BLaER1 treated with 17β-estradiol and CSF1 and Interleukin-3, amounts not matched to agents 10 nM and 100 nM (cell line): ENCODE results near the gene COMMD3.
"Not testable (repeated sequence)": the region's sequence is repeated elsewhere in the genome, so short reads cannot be mapped to it uniquely, and the experiment has no call there.

Experiments
- H3K27ac ChIP-seq, 11 experiments: shearing (Covaris generic); formaldehyde crosslinking; 2 replicates each; pipeline ENCODE4 v1.8.1; 2022
- H3K27me3 ChIP-seq, 11 experiments: shearing (Covaris generic); formaldehyde crosslinking; 2 replicates each; pipeline ENCODE4 v1.8.1; 2022
- H3K36me3 ChIP-seq, 11 experiments: shearing (Covaris generic); formaldehyde crosslinking; 2 replicates each; pipeline ENCODE4 v1.8.1; 2022
- H3K4me1 ChIP-seq, 10 experiments: shearing (Covaris generic); formaldehyde crosslinking; 2 replicates each; pipeline ENCODE4 v1.8.1; 2022
- H3K4me2 ChIP-seq, 11 experiments: shearing (Covaris generic); formaldehyde crosslinking; 2 replicates each; pipeline ENCODE4 v1.8.1; 2022
- H3K4me3 ChIP-seq, 10 experiments: shearing (Covaris generic); formaldehyde crosslinking; 2 replicates each; pipeline ENCODE4 v1.8.1; 2022
- H3K9ac ChIP-seq, 11 experiments: shearing (Covaris generic); formaldehyde crosslinking; 2 replicates each; pipeline ENCODE4 v1.8.1; 2022
- H3K9me3 ChIP-seq, 11 experiments: shearing (Covaris generic); formaldehyde crosslinking; replicated peaks in 1 of 11; 2 replicates each; pipeline ENCODE4 v1.8.1; 2022
- H4K20me1 ChIP-seq, 11 experiments: shearing (Covaris generic); formaldehyde crosslinking; 2 replicates each; pipeline ENCODE4 v1.8.1; 2022
- Cebpa-rat ChIP-seq, 11 experiments: shearing (Covaris generic); IDR thresholded peaks; 2 replicates each; pipeline ENCODE4 v1.8.1; 2022

The COMMD3 gene

GRCh38 chr10:22303461-22303860 is 12.7 kb upstream of the COMMD3 start:
- Histone ChIP-seq H3K27me3 (peaks cover 14 to 25% (median 17%) of the 10 kb centered on the region in 11 experiments), H3K36me3 (no peaks in the 10 kb centered on the region), H3K4me1 (no peaks in the 10 kb centered on the region), H4K20me1 (no peaks in the 10 kb centered on the region), H3K9me3 (peaks cover 0 to 3% (median 0%) of the 10 kb centered on the region in 11 experiments; a peak in 2 of 22 replicates), H3K4me3 (no peak overlapping the region), H3K4me2 (no peak overlapping the region), H3K27ac (no peak overlapping the region), H3K9ac (no peak overlapping the region)
- no peak for TF ChIP-seq Cebpa-rat (IDR thresholded peaks at IDR 0.05)

DNA sequence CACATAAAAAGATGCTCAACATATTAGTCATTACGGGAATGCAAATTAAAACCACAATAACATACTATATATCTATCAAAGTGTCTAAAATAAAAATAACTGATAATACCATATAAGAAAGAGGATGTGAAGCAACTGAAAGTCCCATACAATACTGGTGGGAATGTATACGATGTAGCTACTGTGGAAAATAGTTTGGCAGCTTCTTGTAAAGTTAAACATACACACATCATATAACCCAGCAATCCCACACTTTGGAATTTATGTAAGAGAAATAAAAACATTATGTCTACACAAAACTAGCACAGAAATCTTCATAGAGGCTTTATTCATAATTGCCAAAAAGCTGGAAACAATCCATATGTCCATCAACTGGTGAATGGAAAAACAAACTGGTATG is 10.5 kb upstream of the COMMD3 start:
- no peak overlapping the region for H3K4me3 ChIP-seq
- no peak overlapping the region for H3K9ac ChIP-seq
- no peak overlapping the region for H3K27ac ChIP-seq
- peaks cover 0 to 6% (median 0%) of the 10 kb centered on the region in 11 experiments; a peak in 2 of 22 replicates for H4K20me1 ChIP-seq
- H3K36me3 ChIP-seq = no peaks in the 10 kb centered on the region
- TF ChIP-seq Cebpa-rat (IDR thresholded peaks at IDR 0.05) = no peak
- H3K4me1 ChIP-seq = no peaks in the 10 kb centered on the region
- peaks cover 0 to 3% (median 0%) of the 10 kb centered on the region in 11 experiments; a peak in 2 of 22 replicates for H3K9me3 ChIP-seq
- no peak overlapping the region for H3K4me2 ChIP-seq
- H3K27me3 ChIP-seq = peaks cover 31 to 46% (median 36%) of the 10 kb centered on the region in 11 experiments

- H3K27ac ChIP-seq = no peak overlapping the region
- no peaks in the 10 kb centered on the region for H3K36me3 ChIP-seq
- peaks cover 0 to 3% (median 0%) of the 10 kb centered on the region in 11 experiments; a peak in 2 of 22 replicates for H3K9me3 ChIP-seq
- H3K4me1 ChIP-seq = no peaks in the 10 kb centered on the region
- H4K20me1 ChIP-seq = peaks cover 0 to 21% (median 0%) of the 10 kb centered on the region in 11 experiments; a peak in 3 of 22 replicates
- H3K9ac ChIP-seq = no peak overlapping the region
- no peak for TF ChIP-seq Cebpa-rat (IDR thresholded peaks at IDR 0.05)
- H3K27me3 ChIP-seq = peaks cover 58 to 72% (median 62%) of the 10 kb centered on the region in 11 experiments
- no peak overlapping the region for H3K4me2 ChIP-seq
- H3K4me3 ChIP-seq = no peak overlapping the region
These were observed 7.8 kb upstream of the COMMD3 start for GRCh38 chr10:22308390-22308789.

- Histone ChIP-seq H3K4me1 (no peaks in the 10 kb centered on the region), H3K36me3 (no peaks in the 10 kb centered on the region), H3K9ac (no peak overlapping the region), H3K9me3 (no peaks in the 10 kb centered on the region; a peak in 1 of 22 replicates), H3K27me3 (peaks cover 68 to 82% (median 72%) of the 10 kb centered on the region in 11 experiments), H4K20me1 (peaks cover 0 to 29% (median 0%) of the 10 kb centered on the region in 11 experiments; a peak in 3 of 22 replicates), H3K4me2 (no peak overlapping the region), H3K4me3 (no peak overlapping the region), H3K27ac (no peak overlapping the region)
- no peak for TF ChIP-seq Cebpa-rat (IDR thresholded peaks at IDR 0.05)
These were observed 6.8 kb upstream of the COMMD3 start for GRCh38 chr10:22309180-22310000.

DNA sequence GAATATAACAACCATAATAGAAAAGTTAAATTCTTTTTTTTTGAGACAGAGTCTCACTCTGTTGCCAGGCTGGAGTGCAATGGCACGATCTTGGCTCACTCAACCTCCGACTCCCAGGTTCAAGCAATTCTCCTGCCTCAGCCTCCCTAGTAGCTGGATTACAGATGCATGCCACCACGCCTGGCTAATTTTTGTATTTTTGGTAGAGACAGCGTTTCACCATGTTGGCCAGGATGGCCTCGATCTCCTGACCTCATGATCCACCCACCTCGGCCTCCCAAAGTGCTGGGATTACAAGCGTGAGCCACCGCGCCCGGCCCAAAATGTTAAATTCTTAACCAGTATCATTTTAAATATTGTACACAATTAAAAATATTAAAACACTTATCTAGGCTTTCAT is 6.2 kb upstream of the COMMD3 start:
- not testable (repeated sequence) for H3K4me2 ChIP-seq, H3K9me3 ChIP-seq, H3K36me3 ChIP-seq, H3K4me1 ChIP-seq, H3K27ac ChIP-seq, H3K4me3 ChIP-seq, H3K9ac ChIP-seq
- peaks cover 74 to 89% (median 79%) of the 10 kb centered on the region in 11 experiments for H3K27me3 ChIP-seq
- H4K20me1 ChIP-seq = peaks cover 0 to 33% (median 0%) of the 10 kb centered on the region in 11 experiments; a peak in 6 of 22 replicates

DNA sequence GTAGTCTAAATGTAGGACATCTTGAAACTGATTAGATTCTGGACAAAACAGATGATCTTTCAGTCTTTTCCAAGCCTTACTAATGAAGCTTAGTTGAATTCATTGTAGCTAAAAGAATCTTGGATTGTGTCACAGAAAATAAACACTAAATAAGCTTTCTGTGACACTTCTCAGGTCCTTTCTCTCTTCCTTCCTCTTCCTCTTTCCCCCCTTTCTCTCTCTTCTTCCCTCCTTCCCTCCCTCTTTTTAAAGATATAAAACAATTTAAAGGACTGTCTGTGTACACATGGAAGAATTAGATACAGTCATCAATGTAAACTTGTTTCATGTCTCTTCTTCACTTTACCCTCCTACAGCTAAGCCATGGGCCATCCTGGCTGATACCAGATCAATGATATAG is 5.3 kb upstream of the COMMD3 start:
- Histone ChIP-seq H3K27me3 (peaks cover 83 to 98% (median 88%) of the 10 kb centered on the region in 11 experiments), H3K4me2 (no peak overlapping the region), H3K27ac (no peak overlapping the region), H3K4me1 (peaks cover 0 to 11% (median 2%) of the 10 kb centered on the region in 10 experiments; a peak in 5 of 20 replicates), H3K4me3 (no peak overlapping the region), H4K20me1 (peaks cover 0 to 42% (median 7%) of the 10 kb centered on the region in 11 experiments; a peak in 12 of 22 replicates), H3K9me3 (no peaks in the 10 kb centered on the region), H3K9ac (no peak overlapping the region), H3K36me3 (no peaks in the 10 kb centered on the region)
- TF ChIP-seq Cebpa-rat (IDR thresholded peaks at IDR 0.05) = no peak

DNA sequence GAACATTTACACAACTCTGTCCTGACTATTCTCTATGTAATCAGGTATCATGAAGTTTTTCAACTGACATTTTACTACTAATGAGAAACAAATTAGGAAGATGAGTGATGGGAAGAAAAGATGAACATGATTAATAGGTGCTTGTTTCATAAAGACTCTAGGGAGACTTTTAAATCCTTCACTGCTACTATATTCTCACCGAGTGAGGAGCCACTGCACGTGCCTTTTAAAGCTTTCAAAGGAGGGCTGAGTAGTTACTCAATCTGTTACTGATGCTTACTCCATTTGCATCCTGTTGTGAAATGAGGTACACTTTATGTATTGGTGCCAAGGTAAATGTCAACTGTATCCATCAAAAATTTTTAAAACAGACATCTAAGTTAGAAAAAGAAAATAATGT is 1.3 kb upstream of the COMMD3 start:
- Histone ChIP-seq H3K36me3 (no peaks in the 10 kb centered on the region), H3K27ac (no peak overlapping the region), H4K20me1 (peaks cover 0 to 64% (median 15%) of the 10 kb centered on the region in 11 experiments; a peak in 13 of 22 replicates), H3K9ac (no peak overlapping the region), H3K4me2 (peak overlapping the region in 7 of 11 experiments; percentile 62 to 92 (median 85); a peak in 8 of 22 replicates), H3K4me1 (peaks cover 0 to 18% (median 7%) of the 10 kb centered on the region in 10 experiments; a peak in 9 of 20 replicates), H3K9me3 (no peaks in the 10 kb centered on the region), H3K4me3 (no peak overlapping the region), H3K27me3 (peaks cover 93 to 100% (median 100%) of the 10 kb centered on the region in 11 experiments)
- TF ChIP-seq Cebpa-rat (IDR thresholded peaks at IDR 0.05) = peak in 1 of 11 experiments; percentile 12; a peak in 1 of 22 replicates

DNA sequence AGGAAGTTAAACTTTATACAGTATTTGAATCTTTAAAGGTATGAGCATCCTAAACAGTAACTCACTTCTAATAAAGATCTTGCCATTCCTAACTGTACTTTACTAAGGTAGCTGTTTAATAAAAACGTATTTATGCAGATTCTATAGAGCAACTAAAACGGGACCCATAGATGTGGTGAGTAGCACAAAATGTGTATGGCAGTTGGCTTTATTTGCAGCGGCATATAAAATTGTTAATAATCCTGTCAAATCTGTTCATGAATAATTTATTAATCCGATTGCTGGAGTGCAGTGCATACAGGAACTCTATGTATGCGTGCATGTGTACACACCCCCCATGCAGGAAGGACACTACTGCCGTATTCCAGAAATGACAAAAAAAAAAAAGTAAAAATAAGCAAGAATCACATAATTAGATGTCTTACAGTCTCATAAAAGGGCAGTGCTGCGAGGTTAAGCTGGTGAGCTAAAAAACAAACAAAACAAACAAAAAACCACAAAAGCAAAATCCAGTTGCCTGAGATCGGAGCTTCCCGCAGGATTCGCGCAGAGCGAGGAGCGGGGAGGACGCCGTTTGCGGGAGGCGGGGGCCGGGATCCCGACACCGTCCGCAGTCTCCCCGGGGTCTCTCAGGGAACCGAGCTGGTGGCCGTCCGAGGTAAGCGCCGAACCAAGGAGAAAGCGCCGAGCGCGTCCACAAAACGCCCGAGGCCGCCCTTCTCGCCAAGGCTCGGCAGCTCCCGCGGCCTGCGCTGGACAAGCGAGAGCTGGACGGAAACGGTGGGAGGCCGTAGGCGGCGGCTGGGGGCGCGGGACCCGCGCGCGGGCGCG is 518 bp upstream of the COMMD3 start:
- Histone ChIP-seq H3K4me3 (peak overlapping the region; percentile 61 to 79 (median 70)), H3K4me1 (peaks cover 0 to 18% (median 7%) of the 10 kb centered on the region in 10 experiments; a peak in 9 of 20 replicates), H3K9ac (peak overlapping the region; percentile 86 to 95 (median 88)), H3K9me3 (no peaks in the 10 kb centered on the region), H3K27me3 (peaks cover 94 to 100% (median 100%) of the 10 kb centered on the region in 11 experiments), H3K4me2 (peak overlapping the region; percentile 62 to 92 (median 85)), H3K27ac (peak overlapping the region; percentile 80 to 92 (median 90)), H3K36me3 (no peaks in the 10 kb centered on the region), H4K20me1 (peaks cover 0 to 65% (median 19%) of the 10 kb centered on the region in 11 experiments; a peak in 14 of 22 replicates)
- no peak for TF ChIP-seq Cebpa-rat (IDR thresholded peaks at IDR 0.05)

GRCh38 chr10:22317076-22317370 is 835 bp downstream of the COMMD3 start:
- H3K9me3 ChIP-seq = no peaks in the 10 kb centered on the region
- H3K9ac ChIP-seq = peak overlapping the region; percentile 86 to 95 (median 88); a peak in 21 of 22 replicates
- H3K4me1 ChIP-seq = peaks cover 0 to 18% (median 7%) of the 10 kb centered on the region in 10 experiments; a peak in 9 of 20 replicates
- peak overlapping the region; percentile 80 to 92 (median 90); a peak in 21 of 22 replicates for H3K27ac ChIP-seq
- H3K4me2 ChIP-seq = peak overlapping the region; percentile 62 to 92 (median 85)
- peaks cover 89 to 99% (median 96%) of the 10 kb centered on the region in 11 experiments for H3K27me3 ChIP-seq
- peak overlapping the region; percentile 61 to 79 (median 70) for H3K4me3 ChIP-seq
- no peak for TF ChIP-seq Cebpa-rat (IDR thresholded peaks at IDR 0.05)
- no peaks in the 10 kb centered on the region for H3K36me3 ChIP-seq
- peaks cover 0 to 59% (median 21%) of the 10 kb centered on the region in 11 experiments; a peak in 15 of 22 replicates for H4K20me1 ChIP-seq
